Stimulated activated CD8-positive, alpha-beta memory T cell treated with anti-CD3 and anti-CD28 coated beads, Interleukin-4, amount 100 ng/mL, for 4 hours (primary cell): ENCODE data around the gene USP17L5.
"Not testable (repeated sequence)": the region's sequence is repeated elsewhere in the genome, so short reads cannot be mapped to it uniquely, and the experiment has no call there.

ENCODE experiments used
- DNase-seq, 2 donors: peaks; one replicate each; pipeline ENCODE4 v3.0.0-alpha.2; 2020; ENCODE audit warnings: low read depth in 2 of 2, low spot score in 1 of 2

Gene USP17L5, protein sequence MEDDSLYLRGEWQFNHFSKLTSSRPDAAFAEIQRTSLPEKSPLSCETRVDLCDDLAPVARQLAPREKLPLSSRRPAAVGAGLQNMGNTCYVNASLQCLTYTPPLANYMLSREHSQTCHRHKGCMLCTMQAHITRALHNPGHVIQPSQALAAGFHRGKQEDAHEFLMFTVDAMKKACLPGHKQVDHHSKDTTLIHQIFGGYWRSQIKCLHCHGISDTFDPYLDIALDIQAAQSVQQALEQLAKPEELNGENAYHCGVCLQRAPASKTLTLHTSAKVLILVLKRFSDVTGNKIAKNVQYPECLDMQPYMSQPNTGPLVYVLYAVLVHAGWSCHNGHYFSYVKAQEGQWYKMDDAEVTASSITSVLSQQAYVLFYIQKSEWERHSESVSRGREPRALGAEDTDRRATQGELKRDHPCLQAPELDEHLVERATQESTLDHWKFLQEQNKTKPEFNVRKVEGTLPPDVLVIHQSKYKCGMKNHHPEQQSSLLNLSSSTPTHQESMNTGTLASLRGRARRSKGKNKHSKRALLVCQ

DNA sequence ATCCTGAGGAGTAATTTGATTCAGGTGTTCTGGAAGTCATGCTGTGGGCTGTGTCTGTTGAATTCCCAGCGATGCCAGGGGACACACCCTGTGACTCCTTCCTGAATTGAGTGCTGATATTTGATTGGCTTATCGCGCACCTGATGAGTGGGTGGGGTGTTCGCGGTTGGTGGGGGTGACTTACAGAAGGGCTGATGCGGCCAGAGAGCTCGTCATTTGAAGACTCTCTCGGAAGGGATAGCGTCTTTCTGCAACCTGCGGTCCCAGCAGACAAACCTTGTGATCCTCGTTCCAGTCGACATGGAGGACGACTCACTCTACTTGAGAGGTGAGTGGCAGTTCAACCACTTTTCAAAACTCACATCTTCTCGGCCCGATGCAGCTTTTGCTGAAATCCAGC, at the start of gene USP17L5:
TSS of gene USP17L5 (plus strand) at position 301 of the 400 bp plus-strand sequence. CDS start at position 301, 0 bp downstream.
- not testable (repeated sequence) for DNase-seq

DNA sequence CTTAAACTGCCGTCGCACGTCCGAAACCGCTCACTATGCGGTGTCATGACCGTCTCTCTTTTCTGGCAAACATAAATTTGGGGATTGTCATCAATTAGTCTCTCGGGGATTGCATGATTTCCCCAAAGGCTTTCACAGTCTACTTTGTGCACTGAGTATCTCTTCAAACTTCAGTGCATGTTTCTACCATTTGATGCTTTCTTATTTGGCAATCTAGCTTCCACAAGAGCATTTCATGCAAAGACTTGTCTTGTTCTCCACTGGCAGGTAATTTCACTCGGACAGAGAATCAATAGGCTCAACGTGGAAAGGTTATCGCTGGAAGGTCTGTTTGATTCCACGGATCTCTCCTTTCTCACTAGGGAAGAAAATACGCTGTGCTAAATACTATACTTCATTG, 15.0 kb upstream of the USP17L5 start:
- DNase-seq = not testable (repeated sequence)

DNA sequence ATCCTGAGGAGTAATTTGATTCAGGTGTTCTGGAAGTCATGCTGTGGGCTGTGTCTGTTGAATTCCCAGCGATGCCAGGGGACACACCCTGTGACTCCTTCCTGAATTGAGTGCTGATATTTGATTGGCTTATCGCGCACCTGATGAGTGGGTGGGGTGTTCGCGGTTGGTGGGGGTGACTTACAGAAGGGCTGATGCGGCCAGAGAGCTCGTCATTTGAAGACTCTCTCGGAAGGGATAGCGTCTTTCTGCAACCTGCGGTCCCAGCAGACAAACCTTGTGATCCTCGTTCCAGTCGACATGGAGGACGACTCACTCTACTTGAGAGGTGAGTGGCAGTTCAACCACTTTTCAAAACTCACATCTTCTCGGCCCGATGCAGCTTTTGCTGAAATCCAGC, 14.3 kb upstream of the USP17L5 start, which contains the start of gene USP17L24:
TSS of gene USP17L24 (plus strand) at position 301 of the 400 bp plus-strand sequence. CDS start at position 301, 0 bp downstream.
- not testable (repeated sequence) for DNase-seq

DNA sequence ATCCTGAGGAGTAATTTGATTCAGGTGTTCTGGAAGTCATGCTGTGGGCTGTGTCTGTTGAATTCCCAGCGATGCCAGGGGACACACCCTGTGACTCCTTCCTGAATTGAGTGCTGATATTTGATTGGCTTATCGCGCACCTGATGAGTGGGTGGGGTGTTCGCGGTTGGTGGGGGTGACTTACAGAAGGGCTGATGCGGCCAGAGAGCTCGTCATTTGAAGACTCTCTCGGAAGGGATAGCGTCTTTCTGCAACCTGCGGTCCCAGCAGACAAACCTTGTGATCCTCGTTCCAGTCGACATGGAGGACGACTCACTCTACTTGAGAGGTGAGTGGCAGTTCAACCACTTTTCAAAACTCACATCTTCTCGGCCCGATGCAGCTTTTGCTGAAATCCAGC, 9.6 kb upstream of the USP17L5 start, which contains the start of gene USP17L25:
TSS of gene USP17L25 (plus strand) at position 301 of the 400 bp plus-strand sequence. CDS start at position 301, 0 bp downstream.
- not testable (repeated sequence) for DNase-seq

DNA sequence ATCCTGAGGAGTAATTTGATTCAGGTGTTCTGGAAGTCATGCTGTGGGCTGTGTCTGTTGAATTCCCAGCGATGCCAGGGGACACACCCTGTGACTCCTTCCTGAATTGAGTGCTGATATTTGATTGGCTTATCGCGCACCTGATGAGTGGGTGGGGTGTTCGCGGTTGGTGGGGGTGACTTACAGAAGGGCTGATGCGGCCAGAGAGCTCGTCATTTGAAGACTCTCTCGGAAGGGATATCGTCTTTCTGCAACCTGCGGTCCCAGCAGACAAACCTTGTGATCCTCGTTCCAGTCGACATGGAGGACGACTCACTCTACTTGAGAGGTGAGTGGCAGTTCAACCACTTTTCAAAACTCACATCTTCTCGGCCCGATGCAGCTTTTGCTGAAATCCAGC, 4.8 kb upstream of the USP17L5 start, which contains the start of gene USP17L26:
TSS of gene USP17L26 (plus strand) at position 301 of the 400 bp plus-strand sequence. CDS start at position 301, 0 bp downstream.
- DNase-seq = not testable (repeated sequence)

DNA sequence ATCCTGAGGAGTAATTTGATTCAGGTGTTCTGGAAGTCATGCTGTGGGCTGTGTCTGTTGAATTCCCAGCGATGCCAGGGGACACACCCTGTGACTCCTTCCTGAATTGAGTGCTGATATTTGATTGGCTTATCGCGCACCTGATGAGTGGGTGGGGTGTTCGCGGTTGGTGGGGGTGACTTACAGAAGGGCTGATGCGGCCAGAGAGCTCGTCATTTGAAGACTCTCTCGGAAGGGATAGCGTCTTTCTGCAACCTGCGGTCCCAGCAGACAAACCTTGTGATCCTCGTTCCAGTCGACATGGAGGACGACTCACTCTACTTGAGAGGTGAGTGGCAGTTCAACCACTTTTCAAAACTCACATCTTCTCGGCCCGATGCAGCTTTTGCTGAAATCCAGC, 4.6 kb downstream of the USP17L5 start, which contains the start of gene USP17L27:
TSS of gene USP17L27 (plus strand) at position 301 of the 400 bp plus-strand sequence. CDS start at position 301, 0 bp downstream.
- DNase-seq = not testable (repeated sequence)

DNA sequence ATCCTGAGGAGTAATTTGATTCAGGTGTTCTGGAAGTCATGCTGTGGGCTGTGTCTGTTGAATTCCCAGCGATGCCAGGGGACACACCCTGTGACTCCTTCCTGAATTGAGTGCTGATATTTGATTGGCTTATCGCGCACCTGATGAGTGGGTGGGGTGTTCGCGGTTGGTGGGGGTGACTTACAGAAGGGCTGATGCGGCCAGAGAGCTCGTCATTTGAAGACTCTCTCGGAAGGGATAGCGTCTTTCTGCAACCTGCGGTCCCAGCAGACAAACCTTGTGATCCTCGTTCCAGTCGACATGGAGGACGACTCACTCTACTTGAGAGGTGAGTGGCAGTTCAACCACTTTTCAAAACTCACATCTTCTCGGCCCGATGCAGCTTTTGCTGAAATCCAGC, 9.4 kb downstream of the USP17L5 start, which contains the start of gene USP17L28:
TSS of gene USP17L28 (plus strand) at position 301 of the 400 bp plus-strand sequence. CDS start at position 301, 0 bp downstream.
- not testable (repeated sequence) for DNase-seq

DNA sequence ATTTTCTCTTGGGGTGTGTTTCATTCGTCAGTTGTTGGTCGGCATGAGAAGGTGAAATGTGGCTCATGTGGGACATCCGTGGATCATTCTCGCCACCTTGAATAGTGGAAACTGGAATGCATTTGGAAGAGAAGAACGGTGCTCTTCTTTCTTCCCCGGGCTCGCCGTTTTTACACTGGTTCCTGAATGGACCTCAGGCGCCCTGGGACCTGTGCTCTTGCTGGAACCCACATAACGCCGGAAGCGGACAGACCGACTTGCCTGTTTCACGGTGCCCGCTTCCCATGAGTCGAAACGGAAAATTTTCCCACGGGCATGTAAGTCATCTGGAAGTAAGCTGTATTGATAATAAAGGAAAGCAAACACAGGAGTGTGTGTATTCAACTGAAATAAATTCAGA, 11.7 kb downstream of the USP17L5 start:
- DNase-seq = not testable (repeated sequence)

DNA sequence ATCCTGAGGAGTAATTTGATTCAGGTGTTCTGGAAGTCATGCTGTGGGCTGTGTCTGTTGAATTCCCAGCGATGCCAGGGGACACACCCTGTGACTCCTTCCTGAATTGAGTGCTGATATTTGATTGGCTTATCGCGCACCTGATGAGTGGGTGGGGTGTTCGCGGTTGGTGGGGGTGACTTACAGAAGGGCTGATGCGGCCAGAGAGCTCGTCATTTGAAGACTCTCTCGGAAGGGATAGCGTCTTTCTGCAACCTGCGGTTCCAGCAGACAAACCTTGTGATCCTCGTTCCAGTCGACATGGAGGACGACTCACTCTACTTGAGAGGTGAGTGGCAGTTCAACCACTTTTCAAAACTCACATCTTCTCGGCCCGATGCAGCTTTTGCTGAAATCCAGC, 14.1 kb downstream of the USP17L5 start, which contains the start of gene USP17L29:
TSS of gene USP17L29 (plus strand) at position 301 of the 400 bp plus-strand sequence. CDS start at position 301, 0 bp downstream.
- not testable (repeated sequence) for DNase-seq

DNA sequence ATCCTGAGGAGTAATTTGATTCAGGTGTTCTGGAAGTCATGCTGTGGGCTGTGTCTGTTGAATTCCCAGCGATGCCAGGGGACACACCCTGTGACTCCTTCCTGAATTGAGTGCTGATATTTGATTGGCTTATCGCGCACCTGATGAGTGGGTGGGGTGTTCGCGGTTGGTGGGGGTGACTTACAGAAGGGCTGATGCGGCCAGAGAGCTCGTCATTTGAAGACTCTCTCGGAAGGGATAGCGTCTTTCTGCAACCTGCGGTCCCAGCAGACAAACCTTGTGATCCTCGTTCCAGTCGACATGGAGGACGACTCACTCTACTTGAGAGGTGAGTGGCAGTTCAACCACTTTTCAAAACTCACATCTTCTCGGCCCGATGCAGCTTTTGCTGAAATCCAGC, 23.6 kb downstream of the USP17L5 start, which contains the start of gene USP17L30:
TSS of gene USP17L30 (plus strand) at position 301 of the 400 bp plus-strand sequence. CDS start at position 301, 0 bp downstream.
- DNase-seq = not testable (repeated sequence)

DNA sequence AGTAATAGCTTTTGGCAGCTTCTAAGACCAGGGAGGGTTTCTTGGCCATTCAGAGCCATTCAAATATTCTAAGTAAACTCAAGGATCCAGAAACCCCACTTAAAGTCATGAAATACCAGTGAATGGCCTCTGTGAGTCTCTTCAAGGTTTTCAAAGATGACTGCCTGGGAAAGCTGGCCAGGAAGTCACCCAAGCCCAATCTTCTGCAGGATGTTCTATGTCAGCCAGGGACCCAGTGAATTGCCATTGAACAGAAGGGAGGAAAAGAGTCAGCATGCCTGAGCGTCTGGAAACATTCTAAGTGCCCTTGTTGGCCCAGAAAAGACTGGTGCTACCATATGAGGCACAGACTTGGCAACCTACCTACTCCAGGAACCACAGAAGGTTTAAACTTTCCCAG, 40.7 kb downstream of the USP17L5 start:
- not testable (repeated sequence) for DNase-seq

DNA sequence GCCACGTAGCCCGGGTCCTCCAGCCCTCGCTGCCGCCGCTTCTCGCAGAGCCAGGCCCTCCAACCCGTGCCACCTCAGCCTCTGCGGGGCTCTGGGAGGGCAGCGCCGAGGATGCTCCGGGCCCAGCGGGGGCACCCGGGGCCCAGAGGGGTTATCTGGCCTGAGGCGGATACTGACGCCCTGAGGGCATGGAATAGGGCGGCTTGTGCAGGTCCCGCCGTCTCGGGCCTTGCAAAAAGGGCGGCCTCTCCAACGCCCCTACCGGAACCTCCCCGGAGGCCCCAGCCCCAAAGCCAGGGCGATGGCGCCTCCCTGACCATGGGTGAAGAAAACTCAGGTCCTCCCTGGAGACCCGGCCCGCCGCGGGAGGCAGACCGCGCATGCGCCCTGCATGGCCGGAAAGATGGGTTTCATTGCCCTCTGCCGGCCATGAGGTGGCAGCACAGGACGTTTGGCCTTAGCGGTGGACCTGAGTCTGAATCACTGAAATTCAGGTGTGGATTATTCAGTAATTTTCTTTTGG, 41.9 kb downstream of the USP17L5 start:
- DNase-seq = peak in 1 of 2 donors; percentile 6

DNA sequence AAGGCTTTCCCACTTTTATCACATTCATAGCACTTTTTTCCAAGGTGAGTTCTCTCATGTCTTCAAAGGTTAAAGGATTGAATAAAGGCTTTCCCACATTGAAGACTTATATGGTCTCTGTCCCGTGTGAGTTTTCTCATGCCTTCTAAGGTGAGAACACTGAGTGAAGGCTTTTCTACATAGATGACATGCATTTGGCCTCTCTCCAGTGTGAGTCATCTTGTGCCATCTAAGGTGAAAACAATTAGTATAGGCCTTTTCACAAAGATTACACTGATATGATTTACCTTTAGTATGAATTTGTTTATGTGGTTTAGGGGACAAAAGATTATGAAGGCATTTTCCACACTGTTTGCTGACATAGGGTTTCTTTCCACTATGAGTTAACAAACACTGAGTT, 44.9 kb downstream of the USP17L5 start:
- DNase-seq = no peak

DNA sequence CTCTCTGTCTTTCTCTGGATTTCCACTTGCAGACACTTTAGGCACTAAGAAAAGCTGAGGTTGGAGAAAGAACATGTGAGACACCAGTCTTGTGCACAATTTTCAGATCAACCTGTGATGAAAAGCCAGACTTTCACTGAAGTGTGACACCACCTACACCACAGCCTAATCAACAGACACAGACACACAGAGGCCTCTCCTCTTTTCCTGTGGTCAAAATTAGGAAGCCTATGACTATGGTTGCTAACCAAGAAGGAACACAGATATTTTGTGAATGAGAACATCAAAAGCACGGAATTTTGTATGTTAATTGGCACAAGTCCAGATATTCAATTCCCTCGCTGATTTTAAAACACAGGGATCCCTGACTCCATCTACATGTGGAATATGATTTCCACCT, 49.8 kb downstream of the USP17L5 start:
- DNase-seq = not testable (repeated sequence)
